ENCODE measurements around the gene PHYKPL.
A peak's percentile ranks its signal among the peaks of the same experiment; 100 is the strongest.
"Not testable (repeated sequence)": the region's sequence is repeated elsewhere in the genome, so short reads cannot be mapped to it uniquely, and the experiment has no call there.

The PHYKPL gene

GRCh38 chr5:178204182-178204934 is 28.2 kb downstream of the PHYKPL start, which contains the start of gene HNRNPAB:
TSS of gene HNRNPAB (plus strand) at chr5:178204533. CDS start at chr5:178204838, 305 bp downstream.
- WGBS, 2 experiments = 0% methylated on average over 96 of the region's 96 CpGs
- peak within 1 kb of the TSS; percentile 90 for H3K27ac ChIP-seq (ENCODE audit: insufficient read depth, low read depth, low read length, poor library complexity, severe bottlenecking)
- H3K9me3 ChIP-seq (ENCODE audit: control insufficient read depth, low read length) = no peaks in the 10 kb centered on the region
- peak within 1 kb of the TSS; percentile 90 for H3K4me3 ChIP-seq (ENCODE audit: insufficient read depth, low read depth, low read length)
- H3K36me3 ChIP-seq (ENCODE audit: control insufficient read depth, insufficient read depth, low read length) = peaks cover 39% of the 10 kb centered on the region
- peaks cover 19% of the 10 kb centered on the region for H3K27me3 ChIP-seq (ENCODE audit: control insufficient read depth, insufficient read depth, low read length, poor library complexity, severe bottlenecking)
- H3K4me1 ChIP-seq (ENCODE audit: control insufficient read depth, insufficient read depth, low read length) = peaks cover 14% of the 10 kb centered on the region

GRCh38 chr5:178203670-178204181 is 28.9 kb downstream of the PHYKPL start:
- Histone ChIP-seq H3K36me3 (ENCODE audit: control insufficient read depth, insufficient read depth, low read length) (peaks cover 33% of the 10 kb centered on the region), H3K4me1 (ENCODE audit: control insufficient read depth, insufficient read depth, low read length) (peaks cover 14% of the 10 kb centered on the region), H3K9me3 (ENCODE audit: control insufficient read depth, low read length) (no peaks in the 10 kb centered on the region), H3K27me3 (ENCODE audit: control insufficient read depth, insufficient read depth, low read length, poor library complexity, severe bottlenecking) (peaks cover 20% of the 10 kb centered on the region), H3K4me3 (ENCODE audit: insufficient read depth, low read depth, low read length) (peak overlapping the region; percentile 90), H3K27ac (ENCODE audit: insufficient read depth, low read depth, low read length, poor library complexity, severe bottlenecking) (no peak overlapping the region)
- 14 to 25% methylated on average over 21 to 26 of the region's 30 CpGs for WGBS, 2 experiments

- Histone ChIP-seq H3K4me3 (ENCODE audit: insufficient read depth, low read depth, low read length) (no peak overlapping the region), H3K9me3 (ENCODE audit: control insufficient read depth, low read length) (no peaks in the 10 kb centered on the region), H3K4me1 (ENCODE audit: control insufficient read depth, insufficient read depth, low read length) (peaks cover 14% of the 10 kb centered on the region), H3K27ac (ENCODE audit: insufficient read depth, low read depth, low read length, poor library complexity, severe bottlenecking) (no peak overlapping the region), H3K36me3 (ENCODE audit: control insufficient read depth, insufficient read depth, low read length) (peaks cover 21% of the 10 kb centered on the region), H3K27me3 (ENCODE audit: control insufficient read depth, insufficient read depth, low read length, poor library complexity, severe bottlenecking) (peaks cover 20% of the 10 kb centered on the region)
- 92 to 94% methylated on average over 10 of the region's 10 CpGs for WGBS, 2 experiments
These were observed 30.1 kb downstream of the PHYKPL start for GRCh38 chr5:178202541-178202940.

GRCh38 chr5:178201927-178202235 is 30.7 kb downstream of the PHYKPL start:
- Histone ChIP-seq H3K4me3 (ENCODE audit: insufficient read depth, low read depth, low read length) (no peak overlapping the region), H3K36me3 (ENCODE audit: control insufficient read depth, insufficient read depth, low read length) (peaks cover 16% of the 10 kb centered on the region), H3K27ac (ENCODE audit: insufficient read depth, low read depth, low read length, poor library complexity, severe bottlenecking) (no peak overlapping the region), H3K4me1 (ENCODE audit: control insufficient read depth, insufficient read depth, low read length) (peaks cover 11% of the 10 kb centered on the region), H3K27me3 (ENCODE audit: control insufficient read depth, insufficient read depth, low read length, poor library complexity, severe bottlenecking) (peaks cover 20% of the 10 kb centered on the region), H3K9me3 (ENCODE audit: control insufficient read depth, low read length) (no peaks in the 10 kb centered on the region)
- 79 to 81% methylated on average over 2 of the region's 2 CpGs for WGBS, 2 experiments

- Histone ChIP-seq H3K4me3 (ENCODE audit: insufficient read depth, low read depth, low read length) (no peak overlapping the region), H3K36me3 (ENCODE audit: control insufficient read depth, insufficient read depth, low read length) (peaks cover 11% of the 10 kb centered on the region)
These were observed 31.2 kb downstream of the PHYKPL start for GRCh38 chr5:178201221-178201926.

GRCh38 chr5:178199581-178200434 is 32.8 kb downstream of the PHYKPL start:
- peaks cover 20% of the 10 kb centered on the region for H3K27me3 ChIP-seq (ENCODE audit: control insufficient read depth, insufficient read depth, low read length, poor library complexity, severe bottlenecking)
- H3K4me1 ChIP-seq (ENCODE audit: control insufficient read depth, insufficient read depth, low read length) = peaks cover 8% of the 10 kb centered on the region
- H3K9me3 ChIP-seq (ENCODE audit: control insufficient read depth, low read length) = no peaks in the 10 kb centered on the region
- no peak overlapping the region for H3K27ac ChIP-seq (ENCODE audit: insufficient read depth, low read depth, low read length, poor library complexity, severe bottlenecking)
- no peak overlapping the region for H3K4me3 ChIP-seq (ENCODE audit: insufficient read depth, low read depth, low read length)
- no peaks in the 10 kb centered on the region for H3K36me3 ChIP-seq (ENCODE audit: control insufficient read depth, insufficient read depth, low read length)
- WGBS, 2 experiments = 88 to 91% methylated on average over 12 of the region's 12 CpGs

More at GRCh38 chr5:178201221-178201926, 31.2 kb downstream of the PHYKPL start:
- H3K27me3 ChIP-seq (ENCODE audit: control insufficient read depth, insufficient read depth, low read length, poor library complexity, severe bottlenecking) = peaks cover 20% of the 10 kb centered on the region
- H3K4me1 ChIP-seq (ENCODE audit: control insufficient read depth, insufficient read depth, low read length) = peaks cover 10% of the 10 kb centered on the region
- no peaks in the 10 kb centered on the region for H3K9me3 ChIP-seq (ENCODE audit: control insufficient read depth, low read length)
- H3K27ac ChIP-seq (ENCODE audit: insufficient read depth, low read depth, low read length, poor library complexity, severe bottlenecking) = no peak overlapping the region
- WGBS, 2 experiments = 92 to 93% methylated on average over 14 of the region's 14 CpGs

- 94 to 95% methylated on average over 11 of the region's 11 CpGs for WGBS, 2 experiments
- Histone ChIP-seq H3K27me3 (ENCODE audit: control insufficient read depth, insufficient read depth, low read length, poor library complexity, severe bottlenecking) (peaks cover 20% of the 10 kb centered on the region), H3K4me1 (ENCODE audit: control insufficient read depth, insufficient read depth, low read length) (peaks cover 8% of the 10 kb centered on the region), H3K9me3 (ENCODE audit: control insufficient read depth, low read length) (no peaks in the 10 kb centered on the region), H3K27ac (ENCODE audit: insufficient read depth, low read depth, low read length, poor library complexity, severe bottlenecking) (no peak overlapping the region), H3K36me3 (ENCODE audit: control insufficient read depth, insufficient read depth, low read length) (no peaks in the 10 kb centered on the region), H3K4me3 (ENCODE audit: insufficient read depth, low read depth, low read length) (no peak overlapping the region)
These were observed 33.9 kb downstream of the PHYKPL start for GRCh38 chr5:178198706-178199105.

GRCh38 chr5:178198151-178198550 is 34.5 kb downstream of the PHYKPL start:
- peaks cover 20% of the 10 kb centered on the region for H3K27me3 ChIP-seq (ENCODE audit: control insufficient read depth, insufficient read depth, low read length, poor library complexity, severe bottlenecking)
- H3K4me1 ChIP-seq (ENCODE audit: control insufficient read depth, insufficient read depth, low read length); H3K36me3 ChIP-seq (ENCODE audit: control insufficient read depth, insufficient read depth, low read length); H3K4me3 ChIP-seq (ENCODE audit: insufficient read depth, low read depth, low read length); H3K9me3 ChIP-seq (ENCODE audit: control insufficient read depth, low read length); H3K27ac ChIP-seq (ENCODE audit: insufficient read depth, low read depth, low read length, poor library complexity, severe bottlenecking): not testable (repeated sequence)
- 77 to 83% methylated on average over 11 of the region's 11 CpGs for WGBS, 2 experiments

GRCh38 chr5:178196986-178197385 is 35.6 kb downstream of the PHYKPL start:
- WGBS, 2 experiments = 81 to 82% methylated on average over 8 of the region's 8 CpGs
- Histone ChIP-seq H3K4me1 (ENCODE audit: control insufficient read depth, insufficient read depth, low read length) (peaks cover 8% of the 10 kb centered on the region), H3K27ac (ENCODE audit: insufficient read depth, low read depth, low read length, poor library complexity, severe bottlenecking) (no peak overlapping the region), H3K36me3 (ENCODE audit: control insufficient read depth, insufficient read depth, low read length) (no peaks in the 10 kb centered on the region), H3K27me3 (ENCODE audit: control insufficient read depth, insufficient read depth, low read length, poor library complexity, severe bottlenecking) (peaks cover 16% of the 10 kb centered on the region), H3K4me3 (ENCODE audit: insufficient read depth, low read depth, low read length) (no peak overlapping the region), H3K9me3 (ENCODE audit: control insufficient read depth, low read length) (peaks cover 2% of the 10 kb centered on the region)
